GM23338 (cell line): Measurements from ENCODE around the gene PBX3. TPM values are rescaled to one million over a fixed set of nuclear protein-coding genes. Genes with fewer than 3 reads are reported as not detected.

Experiments used
- ATAC-seq: fragments of 200-7000 bp; cut with Tn5 transposase; 3 replicates; pipeline ENCODE4 v1.9.1; 2020
- DNase-seq: peaks from one replicate; pipeline ENCODE4 v3.0.0-alpha.2; 2015; ENCODE audit warnings: low spot score
- H2AFZ ChIP-seq: fragments of 200-600 bp; sonication (generic); 2 replicates; pipeline ENCODE4 v1.8.0; 2016; ENCODE audit warnings: antibody characterized with exemption, mild to moderate bottlenecking, moderate library complexity
- H3F3A ChIP-seq: fragments of 200-600 bp; sonication (generic); replicated peaks from 2 replicates; pipeline ENCODE4 v1.8.0; 2017; ENCODE audit warnings: antibody characterized with exemption, mixed run types, low read depth
- H3K27ac ChIP-seq: fragments of 200-600 bp; sonication (generic); 2 replicates; pipeline ENCODE4 v1.6.1; 2016; ENCODE audit warnings: low read depth
- H3K27me3 ChIP-seq: fragments of 200-600 bp; sonication (generic); 2 replicates; pipeline ENCODE4 v1.8.0; 2016; ENCODE audit warnings: mild to moderate bottlenecking, mixed run types, moderate library complexity; ENCODE audit not compliant: insufficient read depth
- H3K36me3 ChIP-seq: fragments of 200-600 bp; sonication (generic); 2 replicates; pipeline ENCODE4 v1.8.0; 2016; ENCODE audit warnings: mild to moderate bottlenecking; ENCODE audit not compliant: insufficient read depth
- H3K4me1 ChIP-seq: fragments of 200-600 bp; sonication (generic); 2 replicates; pipeline ENCODE4 v1.8.0; 2016; ENCODE audit warnings: mild to moderate bottlenecking, moderate library complexity; ENCODE audit not compliant: insufficient read depth
- H3K4me2 ChIP-seq: fragments of 200-600 bp; sonication (generic); 2 replicates; pipeline ENCODE4 v1.7.1; 2017; ENCODE audit warnings: mixed run types
- H3K4me3 ChIP-seq: fragments of 200-600 bp; sonication (generic); 2 replicates; pipeline ENCODE4 v1.6.1; 2016; ENCODE audit warnings: mixed run types
- H3K79me2 ChIP-seq: fragments of 200-600 bp; sonication (generic); replicated peaks from 2 replicates; pipeline ENCODE4 v1.8.0; 2017; ENCODE audit warnings: mild to moderate bottlenecking; ENCODE audit not compliant: insufficient read depth
- H3K9me2 ChIP-seq: fragments of 200-600 bp; sonication (generic); 2 replicates; pipeline ENCODE4 v1.8.0; 2017; ENCODE audit not compliant: insufficient read depth
- H4K20me1 ChIP-seq: fragments of 200-600 bp; sonication (generic); replicated peaks from 2 replicates; pipeline ENCODE4 v1.8.0; 2017; ENCODE audit warnings: mild to moderate bottlenecking; ENCODE audit not compliant: insufficient read depth
- H3K27ac Mint-ChIP-seq: 2 replicates; pipeline ENCODE4 v1.8.0; 2020; ENCODE audit warnings: inconsistent platforms, mild to moderate bottlenecking, moderate library complexity, mixed read lengths
- H3K27me3 Mint-ChIP-seq: 3 replicates; pipeline ENCODE4 v1.8.0; 2022; ENCODE audit warnings: low read depth, mild to moderate bottlenecking, moderate library complexity, mixed read lengths, inconsistent platforms; ENCODE audit not compliant: insufficient read depth, poor library complexity
- H3K36me3 Mint-ChIP-seq: 3 replicates; pipeline ENCODE4 v1.8.0; 2021; ENCODE audit warnings: low read depth, mild to moderate bottlenecking, inconsistent platforms, moderate library complexity, mixed read lengths
- H3K4me1 Mint-ChIP-seq: 3 replicates; pipeline ENCODE4 v1.8.0; 2020; ENCODE audit warnings: mild to moderate bottlenecking, inconsistent platforms, mixed read lengths
- H3K4me3 Mint-ChIP-seq: 3 replicates; pipeline ENCODE4 v1.8.0; 2021; ENCODE audit warnings: moderate library complexity, mild to moderate bottlenecking, inconsistent platforms, mixed read lengths
- H3K9me3 Mint-ChIP-seq: 3 replicates; pipeline ENCODE4 v1.8.0; 2020; ENCODE audit warnings: moderate library complexity, mild to moderate bottlenecking, inconsistent platforms, mixed read lengths
- CTCF ChIP-seq, 2 experiments: fragments of 200-600 bp in 1 of 2; sonication (generic) in 1 of 2; conservative IDR thresholded peaks; 2 replicates each; pipeline versions ENCODE4 v1.5.1 to v1.6.1; 2016 to 2017; ENCODE audit warnings: antibody characterized with exemption in 2 of 2, low read depth in 2 of 2, mild to moderate bottlenecking in 2 of 2, moderate library complexity in 1 of 2
- EZH2 ChIP-seq: fragments of 200-600 bp; sonication (generic); IDR thresholded peaks from one replicate; pipeline ENCODE4 v1.8.0; 2017; ENCODE audit warnings: antibody characterized with exemption, mild to moderate bottlenecking, low read depth; ENCODE audit not compliant: unreplicated experiment
- ZNF114 ChIP-seq: fragments of 250-450 bp; sonication (Bioruptor Pico); IDR thresholded peaks from 2 replicates; pipeline ENCODE4 v1.5.0; 2020; ENCODE audit warnings: mild to moderate bottlenecking, moderate library complexity
- ZNF331 ChIP-seq: fragments of 250-450 bp; sonication (Bioruptor Pico); IDR thresholded peaks from 2 replicates; pipeline ENCODE4 v1.5.0; 2020; ENCODE audit warnings: low read depth, mild to moderate bottlenecking, moderate library complexity
- ZNF462 ChIP-seq: fragments of 250-450 bp; sonication (Bioruptor Pico); IDR thresholded peaks from 2 replicates; pipeline ENCODE4 v1.5.0; 2020; ENCODE audit warnings: mild to moderate bottlenecking, moderate library complexity
- polyA plus RNA-seq: library from polyadenylated mRNA; unstranded; fragments of >200 nt; fragmentation: Nextera tagmentation; extraction: Ambion mirVana; gene quantifications from 2 replicates; pipeline ENCODE4 v1.2.1, GENCODE V29; 2016
- total RNA-seq: library from RNA; depleted of rRNA; stranded (reverse); fragments of >200 nt; shearing (Covaris generic); gene quantifications from 2 replicates; pipeline ENCODE4 v1.2.3, GENCODE V29; 2014

Gene PBX3
- total and polyA plus RNA-seq, 2 experiments from 2014 or later, result 28.9 to 50.5 TPM

GRCh38 chr9:125994066-125994943, 247.1 kb downstream of the PBX3 start:
- Histone ChIP-seq H3F3A (no peaks in the 10 kb centered on the region), H3K79me2 (no peaks in the 10 kb centered on the region), H3K9me2 (no peaks in the 10 kb centered on the region), H3K27me3 (no peaks in the 10 kb centered on the region), H3K4me3 (no peak overlapping the region), H3K4me2 (no peak overlapping the region), H3K4me1 (no peaks in the 10 kb centered on the region), H2AFZ (no peak overlapping the region), H3K36me3 (no peaks in the 10 kb centered on the region), H3K27ac (no peak overlapping the region), H4K20me1 (no peaks in the 10 kb centered on the region)
- no peak for TF ChIP-seq ZNF331 (CRISPR knock-in tag)
- no peak for TF ChIP-seq ZNF114 (CRISPR knock-in tag)
- TF ChIP-seq CTCF (conservative IDR thresholded peaks at IDR 0.05; ENCODE audit: low read depth in 2 of 2), result no peak
- no peak for TF ChIP-seq ZNF462 (CRISPR knock-in tag)
- no peak for TF ChIP-seq EZH2
- no peak for ATAC-seq
- DNase-seq, result no peak
- H3K27ac Mint-ChIP-seq, result no peak overlapping the region
- H3K9me3 Mint-ChIP-seq, result no peaks in the 10 kb centered on the region
- no peaks in the 10 kb centered on the region for H3K36me3 Mint-ChIP-seq
- H3K4me3 Mint-ChIP-seq, result no peak overlapping the region
- peaks cover 2% of the 10 kb centered on the region for H3K27me3 Mint-ChIP-seq
- peaks cover 6% of the 10 kb centered on the region; the same call in 2 of the 3 replicates for H3K4me1 Mint-ChIP-seq
